ENCODE data around the gene CARNS1.

The CARNS1 gene

GRCh38 chr11:67450796-67451657, 35.5 kb downstream of the CARNS1 start:
- no peak for TF ChIP-seq ZFP30 (CRISPR knock-in tag; IDR thresholded peaks at IDR 0.05)
- TF ChIP-seq CSRNP3 (CRISPR knock-in tag; IDR thresholded peaks at IDR 0.05), result no peak
- no peak for TF ChIP-seq POU6F1 (CRISPR knock-in tag; IDR thresholded peaks at IDR 0.05; ENCODE audit: borderline replicate concordance, low read depth)
- no peak for TF ChIP-seq SNAI2 (CRISPR knock-in tag; IDR thresholded peaks at IDR 0.05)
- no peak for TF ChIP-seq ISL1 (CRISPR knock-in tag; IDR thresholded peaks at IDR 0.05)
- no peak for TF ChIP-seq ZNF565 (CRISPR knock-in tag; conservative IDR thresholded peaks at IDR 0.05; ENCODE audit: low read depth)
- TF ChIP-seq CREB5 (CRISPR knock-in tag; IDR thresholded peaks at IDR 0.05; ENCODE audit: low read depth), result no peak
- no peak for TF ChIP-seq ZNF70 (CRISPR knock-in tag; IDR thresholded peaks at IDR 0.05)
- no peak for TF ChIP-seq ESRRG (CRISPR knock-in tag; IDR thresholded peaks at IDR 0.05)
- TF ChIP-seq CSDC2 (CRISPR knock-in tag; IDR thresholded peaks at IDR 0.05), result no peak
- no peak for TF ChIP-seq GLIS3 (CRISPR knock-in tag; IDR thresholded peaks at IDR 0.05)
- no peak for TF ChIP-seq RARB (CRISPR knock-in tag; IDR thresholded peaks at IDR 0.05)
- TF ChIP-seq ZNF8 (CRISPR knock-in tag; IDR thresholded peaks at IDR 0.05), result no peak
- ATAC-seq, result no peak

- ATAC-seq, result no peak
- no peak for TF ChIP-seq TCF4 (CRISPR knock-in tag; IDR thresholded peaks at IDR 0.05; ENCODE audit: borderline replicate concordance)
- TF ChIP-seq PATZ1 (CRISPR knock-in tag; IDR thresholded peaks at IDR 0.05; ENCODE audit: borderline replicate concordance), result no peak
- TF ChIP-seq ZNF70 (CRISPR knock-in tag; IDR thresholded peaks at IDR 0.05), result no peak
- TF ChIP-seq GLIS3 (CRISPR knock-in tag; IDR thresholded peaks at IDR 0.05), result no peak
- no peak for TF ChIP-seq PPARA (CRISPR knock-in tag; IDR thresholded peaks at IDR 0.05; ENCODE audit: borderline replicate concordance)
- TF ChIP-seq POU6F1 (CRISPR knock-in tag; IDR thresholded peaks at IDR 0.05; ENCODE audit: borderline replicate concordance, low read depth), result no peak
- no peak for TF ChIP-seq CSDC2 (CRISPR knock-in tag; IDR thresholded peaks at IDR 0.05)
- TF ChIP-seq ZFP3 (CRISPR knock-in tag; IDR thresholded peaks at IDR 0.05), result no peak
- no peak for TF ChIP-seq CSRNP3 (CRISPR knock-in tag; IDR thresholded peaks at IDR 0.05)
- TF ChIP-seq OSR1 (CRISPR knock-in tag; IDR thresholded peaks at IDR 0.05), result no peak
- no peak for TF ChIP-seq ESRRG (CRISPR knock-in tag; IDR thresholded peaks at IDR 0.05)
- TF ChIP-seq ZNF565 (CRISPR knock-in tag; conservative IDR thresholded peaks at IDR 0.05; ENCODE audit: low read depth), result no peak
- no peak for TF ChIP-seq SNAI2 (CRISPR knock-in tag; IDR thresholded peaks at IDR 0.05)
- no peak for TF ChIP-seq ZNF8 (CRISPR knock-in tag; IDR thresholded peaks at IDR 0.05)
Measured at GRCh38 chr11:67451658-67451976, 36.1 kb downstream of the CARNS1 start.

Data from SK-N-SH treated with all-trans-retinoic acid at 6 μM for 48 hours (cell line).